ENCODE results near the gene GALNT18. TPM values are rescaled to one million over a fixed set of nuclear protein-coding genes. Genes with fewer than 3 reads are reported as not detected.

Gene GALNT18
- total and polyA plus RNA-seq, 7 donors: 4.6 to 32.4 (median 8.3) TPM

DNA sequence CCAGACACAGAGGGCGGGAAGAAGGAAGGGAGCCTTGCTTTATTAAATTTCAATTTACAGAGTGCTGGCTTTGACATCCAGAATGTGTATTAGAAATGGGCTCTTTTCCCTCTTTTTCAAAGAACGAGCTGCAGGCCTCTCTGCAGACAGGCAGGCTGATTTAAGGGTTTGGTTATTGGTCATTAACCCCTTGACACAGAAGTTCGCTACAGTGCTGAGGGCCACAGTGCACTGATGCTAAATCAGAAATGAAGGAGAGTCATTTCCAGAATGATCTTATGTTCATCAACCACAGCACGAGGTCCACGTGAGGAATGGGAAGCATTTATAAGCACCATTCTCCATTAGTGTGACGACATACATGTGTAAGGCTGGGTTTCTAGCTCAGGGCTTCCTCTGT, 320.6 kb downstream of the GALNT18 start:
- Histone ChIP-seq H3K4me3 (no peak overlapping the region), H3K36me3 (ENCODE audit: insufficient read depth in 1 of 2, low read depth in 1 of 2) (no peaks in the 10 kb centered on the region), H3K4me1 (no peaks in the 10 kb centered on the region), H3K27ac (no peak overlapping the region), H3K9me3 (no peaks in the 10 kb centered on the region), H3K27me3 (ENCODE audit: insufficient read depth in 3 of 3, low read length in 2 of 3) (no peaks in the 10 kb centered on the region)
- 78 to 96% (median 92%) methylated on average over 6 of the region's 6 CpGs for WGBS, 3 donors
- intact Hi-C loops (cut with DNase I): no loop called here
- no peak for ATAC-seq
- no peak for DNase-seq
- TF ChIP-seq, protein P1, sequence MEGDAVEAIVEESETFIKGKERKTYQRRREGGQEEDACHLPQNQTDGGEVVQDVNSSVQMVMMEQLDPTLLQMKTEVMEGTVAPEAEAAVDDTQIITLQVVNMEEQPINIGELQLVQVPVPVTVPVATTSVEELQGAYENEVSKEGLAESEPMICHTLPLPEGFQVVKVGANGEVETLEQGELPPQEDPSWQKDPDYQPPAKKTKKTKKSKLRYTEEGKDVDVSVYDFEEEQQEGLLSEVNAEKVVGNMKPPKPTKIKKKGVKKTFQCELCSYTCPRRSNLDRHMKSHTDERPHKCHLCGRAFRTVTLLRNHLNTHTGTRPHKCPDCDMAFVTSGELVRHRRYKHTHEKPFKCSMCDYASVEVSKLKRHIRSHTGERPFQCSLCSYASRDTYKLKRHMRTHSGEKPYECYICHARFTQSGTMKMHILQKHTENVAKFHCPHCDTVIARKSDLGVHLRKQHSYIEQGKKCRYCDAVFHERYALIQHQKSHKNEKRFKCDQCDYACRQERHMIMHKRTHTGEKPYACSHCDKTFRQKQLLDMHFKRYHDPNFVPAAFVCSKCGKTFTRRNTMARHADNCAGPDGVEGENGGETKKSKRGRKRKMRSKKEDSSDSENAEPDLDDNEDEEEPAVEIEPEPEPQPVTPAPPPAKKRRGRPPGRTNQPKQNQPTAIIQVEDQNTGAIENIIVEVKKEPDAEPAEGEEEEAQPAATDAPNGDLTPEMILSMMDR (IDR thresholded peaks at IDR 0.05): no peak

- Histone ChIP-seq H3K27me3 (ENCODE audit: insufficient read depth in 3 of 3, low read length in 2 of 3) (no peaks in the 10 kb centered on the region), H3K36me3 (ENCODE audit: insufficient read depth in 1 of 2, low read depth in 1 of 2) (no peaks in the 10 kb centered on the region), H3K4me3 (no peak overlapping the region), H3K9me3 (no peaks in the 10 kb centered on the region), H3K4me1 (no peaks in the 10 kb centered on the region), H3K27ac (no peak overlapping the region)
- DNase-seq: no peak
- TF ChIP-seq, protein P1 (IDR thresholded peaks at IDR 0.05): no peak
- no peak for ATAC-seq
- WGBS, 3 donors: 50 to 71% (median 62%) methylated on average over 6 of the region's 6 CpGs
- intact Hi-C loops (cut with DNase I): no loop called here
Observed at GRCh38 chr11:11297578-11297977, 324.2 kb downstream of the GALNT18 start.

DNA sequence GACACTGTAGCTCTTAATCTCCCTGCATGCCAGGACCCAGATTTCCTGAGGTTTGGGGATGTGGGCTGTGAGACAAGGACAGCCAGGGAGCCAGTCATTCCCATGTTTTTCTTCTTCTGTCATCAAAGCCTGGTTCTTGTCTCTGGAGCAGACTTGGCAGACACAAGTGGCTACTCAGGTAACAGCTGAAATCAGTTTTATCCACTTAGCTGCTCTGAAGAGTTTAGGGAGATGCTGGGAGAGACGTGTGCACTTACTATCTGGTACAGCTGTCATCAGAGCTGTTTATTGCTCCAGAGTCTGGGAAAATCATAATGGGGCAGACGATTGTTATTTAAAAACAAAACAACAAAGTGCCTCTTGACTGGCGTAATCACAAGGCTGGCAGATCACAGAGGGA, 325.4 kb downstream of the GALNT18 start:
- 72 to 88% (median 76%) methylated on average over 3 of the region's 3 CpGs for WGBS, 3 donors
- Histone ChIP-seq H3K4me3 (no peak overlapping the region), H3K9me3 (no peaks in the 10 kb centered on the region), H3K4me1 (no peaks in the 10 kb centered on the region), H3K27ac (no peak overlapping the region), H3K36me3 (ENCODE audit: insufficient read depth in 1 of 2, low read depth in 1 of 2) (no peaks in the 10 kb centered on the region), H3K27me3 (ENCODE audit: insufficient read depth in 3 of 3, low read length in 2 of 3) (no peaks in the 10 kb centered on the region)
- no peak for ATAC-seq
- TF ChIP-seq, protein P1 (IDR thresholded peaks at IDR 0.05): no peak
- DNase-seq: no peak
- intact Hi-C loops (cut with DNase I): no loop called here

DNA sequence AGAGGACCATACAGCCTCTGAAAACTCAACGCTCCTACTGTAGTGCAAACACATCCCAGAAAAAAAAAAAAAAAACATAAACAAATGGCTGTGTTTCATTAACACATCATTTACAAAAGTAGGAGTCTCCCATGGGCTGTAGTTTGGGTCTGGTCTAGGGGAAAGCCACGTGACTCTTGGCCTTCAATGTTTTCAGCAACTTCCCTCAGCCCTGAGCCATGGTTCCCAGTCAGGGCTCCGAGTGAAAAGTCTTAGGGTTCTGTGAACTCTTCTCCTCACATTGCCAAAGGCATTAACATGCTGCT, 327.3 kb downstream of the GALNT18 start:
- Histone ChIP-seq H3K4me3 (no peak overlapping the region), H3K9me3 (no peaks in the 10 kb centered on the region), H3K36me3 (ENCODE audit: insufficient read depth in 1 of 2, low read depth in 1 of 2) (no peaks in the 10 kb centered on the region), H3K4me1 (no peaks in the 10 kb centered on the region), H3K27ac (no peak overlapping the region), H3K27me3 (ENCODE audit: insufficient read depth in 3 of 3, low read length in 2 of 3) (no peaks in the 10 kb centered on the region)
- intact Hi-C loops (cut with DNase I): no loop called here
- TF ChIP-seq, protein P1 (IDR thresholded peaks at IDR 0.05): no peak
- no peak for DNase-seq
- 76 to 88% (median 76%) methylated on average over 3 of the region's 3 CpGs for WGBS, 3 donors
- no peak for ATAC-seq

GRCh38 chr11:11293798-11294550, 327.8 kb downstream of the GALNT18 start:
- 68 to 73% (median 71%) methylated on average over 5 of the region's 5 CpGs for WGBS, 3 donors
- H3K36me3 ChIP-seq (ENCODE audit: insufficient read depth in 1 of 2, low read depth in 1 of 2): no peaks in the 10 kb centered on the region
- intact Hi-C loops (cut with DNase I): no loop called here
- H3K27ac ChIP-seq: no peak overlapping the region
- DNase-seq (no peak), ATAC-seq (no peak)
- H3K9me3 ChIP-seq: no peaks in the 10 kb centered on the region
- H3K4me1 ChIP-seq: no peaks in the 10 kb centered on the region
- H3K27me3 ChIP-seq (ENCODE audit: insufficient read depth in 3 of 3, low read length in 2 of 3): no peaks in the 10 kb centered on the region
- no peak overlapping the region for H3K4me3 ChIP-seq
- TF ChIP-seq, protein P1 (IDR thresholded peaks at IDR 0.05): no peak
